GM18505 (cell line): ENCODE measurements around the gene B4GALT4.

Experiments
- ATAC-seq: cut with Tn5 transposase; IDR thresholded peaks from one replicate; pipeline ENCODE4 v1.9.1; 2021; ENCODE audit not compliant: unreplicated experiment
- POLR2A ChIP-seq: IDR thresholded peaks from 4 replicates; pipeline ENCODE4 v1.6.1; 2011; ENCODE audit warnings: borderline replicate concordance; ENCODE audit not compliant: insufficient read depth, insufficient read length; ENCODE audit errors: extremely low read depth

The B4GALT4 gene

GRCh38 chr3:119240101-119240590 is 532 bp downstream of the B4GALT4 start:
- TF ChIP-seq POLR2A: no peak
- ATAC-seq: peak; percentile 0

GRCh38 chr3:119239206-119239820 is 1.4 kb downstream of the B4GALT4 start:
- no peak for TF ChIP-seq POLR2A
- ATAC-seq: no peak

GRCh38 chr3:119238363-119238762 is 2.3 kb downstream of the B4GALT4 start:
- no peak for ATAC-seq
- TF ChIP-seq POLR2A: no peak

DNA sequence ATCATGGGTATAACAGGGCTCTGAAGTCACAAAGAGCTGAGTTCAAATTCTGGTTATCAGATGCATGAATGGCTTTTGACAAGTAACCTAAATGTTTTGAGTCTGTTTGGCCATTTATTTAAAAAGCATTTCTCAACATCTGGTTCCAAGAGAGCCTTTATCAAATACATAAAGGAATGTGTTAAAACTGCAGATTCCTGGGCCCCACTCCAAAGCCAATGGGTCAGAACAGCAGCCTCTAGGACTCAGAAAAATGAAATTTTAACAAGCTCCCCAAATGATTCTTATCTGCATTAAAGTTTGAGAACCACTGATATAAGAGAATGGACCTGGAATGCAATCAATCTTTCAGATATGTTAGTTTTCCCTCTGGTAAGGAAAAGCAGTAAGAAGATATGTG is 3.4 kb downstream of the B4GALT4 start:
- TF ChIP-seq POLR2A: no peak
- ATAC-seq: no peak

GRCh38 chr3:119236756-119237155 is 3.9 kb downstream of the B4GALT4 start:
- no peak for TF ChIP-seq POLR2A
- no peak for ATAC-seq

GRCh38 chr3:119235151-119235550 is 5.5 kb downstream of the B4GALT4 start:
- no peak for TF ChIP-seq POLR2A
- no peak for ATAC-seq

GRCh38 chr3:119234610-119235009 is 6.1 kb downstream of the B4GALT4 start:
- TF ChIP-seq POLR2A: no peak

GRCh38 chr3:119230745-119231144 is 9.9 kb downstream of the B4GALT4 start:
- no peak for ATAC-seq
- no peak for TF ChIP-seq POLR2A

More at GRCh38 chr3:119234610-119235009, 6.1 kb downstream of the B4GALT4 start:
- ATAC-seq: no peak

DNA sequence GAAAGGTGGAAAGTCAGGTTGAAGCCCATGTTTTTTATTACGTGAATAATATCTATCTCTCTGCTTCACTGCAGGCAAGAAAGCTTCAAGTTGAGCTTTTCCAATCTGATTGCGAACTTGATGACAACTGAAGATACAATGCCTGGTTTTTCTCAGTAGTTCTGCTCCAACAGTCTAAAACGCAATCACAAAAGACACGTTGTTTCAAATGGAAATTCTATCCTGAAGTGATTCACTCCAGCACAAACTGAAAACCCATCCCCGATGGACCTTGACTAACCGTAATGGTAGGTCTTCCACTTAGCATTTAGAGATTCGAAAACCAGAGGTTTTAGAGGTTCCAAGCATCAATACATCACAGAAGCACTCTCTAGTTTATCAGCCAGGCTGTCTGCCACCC is 10.6 kb downstream of the B4GALT4 start:
- TF ChIP-seq POLR2A: no peak
- ATAC-seq: no peak

DNA sequence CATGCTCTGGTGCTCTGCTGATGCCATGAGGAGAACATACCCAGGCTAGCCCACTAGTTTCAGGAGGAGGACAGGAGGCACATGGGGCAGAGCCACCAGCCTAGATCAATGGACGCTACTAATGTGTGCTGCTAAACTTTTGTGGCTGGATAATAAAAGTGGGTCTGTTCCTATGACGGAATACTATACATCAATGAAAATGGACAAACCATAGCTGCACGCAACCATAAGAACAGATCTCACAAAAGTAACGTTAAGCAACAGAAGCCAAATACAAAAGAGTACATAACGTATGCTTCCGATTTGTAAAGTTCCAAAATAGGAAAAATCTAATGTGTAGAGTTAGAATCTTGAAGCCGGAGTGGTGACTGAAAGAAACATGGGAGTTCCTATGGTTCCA is 11.5 kb downstream of the B4GALT4 start:
- no peak for ATAC-seq

DNA sequence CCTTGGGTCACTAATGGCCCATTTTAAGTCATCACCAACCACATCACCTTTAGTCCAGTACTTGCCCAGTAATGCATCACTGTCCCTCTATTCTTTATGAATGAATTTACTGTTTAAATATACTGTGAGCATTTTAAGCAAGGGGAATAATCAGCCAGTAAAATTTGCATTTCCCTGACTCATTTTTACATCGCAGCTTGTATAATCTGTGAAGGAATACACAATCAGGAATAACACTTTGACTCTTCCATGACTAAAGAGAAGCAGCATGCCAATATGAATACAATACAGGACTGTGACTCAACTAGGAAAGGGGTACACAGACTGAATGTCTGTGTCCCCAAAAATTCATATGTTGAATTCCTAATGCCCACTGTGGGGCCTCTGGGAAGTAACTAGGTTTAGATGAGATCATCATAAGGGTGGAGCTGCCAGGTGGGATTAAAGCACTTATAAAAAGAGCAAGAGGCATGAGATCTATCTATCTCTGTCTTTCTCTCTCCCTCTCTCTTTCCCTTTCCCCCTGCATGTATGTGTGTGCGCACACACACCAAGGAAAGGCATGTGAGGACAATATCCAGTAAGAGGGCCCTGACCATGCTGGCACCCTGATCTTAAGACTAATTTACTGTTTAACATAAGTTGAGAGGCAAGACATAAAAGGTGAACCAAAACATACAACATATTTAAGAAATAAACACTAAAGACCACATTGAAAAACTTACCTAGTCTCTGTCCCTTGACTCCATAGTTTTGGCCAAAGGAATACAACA is 12.1 kb downstream of the B4GALT4 start:
- ATAC-seq: no peak
- no peak for TF ChIP-seq POLR2A

More for the DNA sequence above, 11.5 kb downstream of the B4GALT4 start:
- no peak for TF ChIP-seq POLR2A

- TF ChIP-seq POLR2A: no peak
- ATAC-seq: no peak
Measured at GRCh38 chr3:119227070-119227850, 13.4 kb downstream of the B4GALT4 start.

DNA sequence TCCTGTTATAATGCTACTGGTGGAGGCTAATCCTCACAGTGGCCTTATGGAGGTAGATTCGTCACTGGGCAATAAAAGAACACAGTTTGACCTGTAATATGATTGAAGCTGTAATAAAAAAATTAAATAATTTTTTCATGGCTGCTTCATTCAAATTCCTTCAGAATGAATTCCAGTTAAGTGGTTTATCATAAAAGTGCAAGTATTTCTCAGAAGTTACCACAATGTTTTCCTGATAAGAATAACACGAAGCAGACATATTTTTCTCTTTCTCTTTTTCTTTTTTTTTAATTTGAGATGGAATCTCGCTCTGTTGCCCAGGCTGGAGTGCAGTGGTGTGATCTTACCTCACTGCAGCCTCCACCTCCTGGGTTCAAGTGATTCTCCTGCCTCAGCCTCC is 15.6 kb downstream of the B4GALT4 start:
- no peak for TF ChIP-seq POLR2A
- no peak for ATAC-seq
